Measurements from ENCODE around the gene NHSL1. TPM values are rescaled to one million over a fixed set of nuclear protein-coding genes. Genes with fewer than 3 reads are reported as not detected.

Gene NHSL1
- total RNA-seq, 6 experiments from 2014 or later: 19.8 to 54.2 (median 28.5) TPM

GRCh38 chr6:138441965-138442364 lies 57.3 kb downstream of the NHSL1 start:
- no peaks in the 10 kb centered on the region for H3K27me3 ChIP-seq
- no peak overlapping the region for H3K4me3 ChIP-seq
- peaks cover 0 to 21% (median 0%) of the 10 kb centered on the region in 4 donors for H3K36me3 ChIP-seq
- intact Hi-C loops (cut with DNase I): no loop called here
- ATAC-seq (no peak), DNase-seq (no peak)
- H3K9me3 ChIP-seq: no peaks in the 10 kb centered on the region
- TF ChIP-seq CTCF (IDR thresholded peaks at IDR 0.05): no peak
- no peak for TF ChIP-seq POLR2A (IDR thresholded peaks at IDR 0.05)
- WGBS (ENCODE audit: insufficient coverage, low coverage, low lambda C conversion rate, missing lambda C conversion rate): 92% methylated on average over 6 of the region's 6 CpGs
- H3K4me1 ChIP-seq: peaks cover 0 to 25% (median 8%) of the 10 kb centered on the region in 4 donors
- no peak overlapping the region for H3K27ac ChIP-seq

- peaks cover 0 to 25% (median 8%) of the 10 kb centered on the region in 4 donors for H3K4me1 ChIP-seq
- DNase-seq (no peak), ATAC-seq (peak; percentile 53 to 63 (median 58))
- TF ChIP-seq POLR2A (IDR thresholded peaks at IDR 0.05) (no peak), CTCF (IDR thresholded peaks at IDR 0.05) (no peak)
- H3K27ac ChIP-seq: peak overlapping the region; percentile 25 to 64 (median 34)
- peaks cover 0 to 17% (median 2%) of the 10 kb centered on the region in 4 donors for H3K36me3 ChIP-seq
- no peaks in the 10 kb centered on the region for H3K27me3 ChIP-seq
- intact Hi-C loops (cut with DNase I): no loop called here
- no peaks in the 10 kb centered on the region for H3K9me3 ChIP-seq
- 25% methylated on average over 4 of the region's 4 CpGs for WGBS (ENCODE audit: insufficient coverage, low coverage, low lambda C conversion rate, missing lambda C conversion rate)
- H3K4me3 ChIP-seq: no peak overlapping the region
Measured at GRCh38 chr6:138440758-138441357, 58.4 kb downstream of the NHSL1 start.

GRCh38 chr6:138440296-138440695 lies 59.0 kb downstream of the NHSL1 start:
- TF ChIP-seq POLR2A (IDR thresholded peaks at IDR 0.05) (no peak), CTCF (IDR thresholded peaks at IDR 0.05) (no peak)
- H3K4me3 ChIP-seq: no peak overlapping the region
- no peak for DNase-seq

GRCh38 chr6:138439546-138439945 lies 59.7 kb downstream of the NHSL1 start:
- intact Hi-C loops (cut with DNase I): loop anchor here in 1 of 2 donors (10.0 kb wide), 1 partner anchor 75 kb away; no protein-coding TSS in a partner anchor
- peaks cover 0 to 25% (median 8%) of the 10 kb centered on the region in 4 donors for H3K4me1 ChIP-seq
- H3K27me3 ChIP-seq: no peaks in the 10 kb centered on the region
- TF ChIP-seq CTCF (IDR thresholded peaks at IDR 0.05): no peak
- no peak for TF ChIP-seq POLR2A (IDR thresholded peaks at IDR 0.05)
- no peak overlapping the region for H3K4me3 ChIP-seq
- peaks cover 0 to 19% (median 2%) of the 10 kb centered on the region in 4 donors for H3K36me3 ChIP-seq
- H3K27ac ChIP-seq: peak overlapping the region in 2 of 3 donors; percentile 25 to 64
- 24% methylated on average over 7 of the region's 7 CpGs for WGBS (ENCODE audit: insufficient coverage, low coverage, low lambda C conversion rate, missing lambda C conversion rate)
- DNase-seq (no peak), ATAC-seq (peak; percentile 75 to 82 (median 81))
- no peaks in the 10 kb centered on the region for H3K9me3 ChIP-seq

More at GRCh38 chr6:138440296-138440695, 59.0 kb downstream of the NHSL1 start:
- Histone ChIP-seq H3K9me3 (no peaks in the 10 kb centered on the region), H3K27me3 (no peaks in the 10 kb centered on the region), H3K4me1 (peaks cover 0 to 25% (median 8%) of the 10 kb centered on the region in 4 donors), H3K27ac (peak overlapping the region in 2 of 3 donors; percentile 25 to 64), H3K36me3 (peaks cover 0 to 22% (median 2%) of the 10 kb centered on the region in 4 donors)
- WGBS (ENCODE audit: insufficient coverage, low coverage, low lambda C conversion rate, missing lambda C conversion rate): no CpG with 5 or more reads among the region's 3 CpGs
- intact Hi-C loops (cut with DNase I): no loop called here
- ATAC-seq: peak; percentile 40 to 76 (median 56)

Measured in right lobe of liver (tissue), 6 donors.